ENCODE results near the gene MGMT.

GRCh38 chr10:129474642-129475041 lies 7.6 kb downstream of the MGMT start:
- TF ChIP-seq CTCF (IDR thresholded peaks at IDR 0.05): no peak
- TF ChIP-seq EP300 (IDR thresholded peaks at IDR 0.05): no peak
- TF ChIP-seq POLR2A (IDR thresholded peaks at IDR 0.05): no peak

All from ovary (tissue), 3 donors.